Measurements from ENCODE around the gene LYL1.

GRCh38 chr19:13068085-13068846 is 34.4 kb downstream of the LYL1 start:
- TF ChIP-seq CTCF (IDR thresholded peaks at IDR 0.05) (no peak), EP300 (IDR thresholded peaks at IDR 0.05) (no peak)
